ENCODE results near the gene HELB. TPM values are rescaled to one million over a fixed set of nuclear protein-coding genes. Genes with fewer than 3 reads are reported as not detected.
A peak's percentile ranks its signal among the peaks of the same experiment; 100 is the strongest.

The HELB gene
- total RNA-seq, 4 donors from 2014 or later: 1.3 to 5.0 (median 1.9) TPM

DNA sequence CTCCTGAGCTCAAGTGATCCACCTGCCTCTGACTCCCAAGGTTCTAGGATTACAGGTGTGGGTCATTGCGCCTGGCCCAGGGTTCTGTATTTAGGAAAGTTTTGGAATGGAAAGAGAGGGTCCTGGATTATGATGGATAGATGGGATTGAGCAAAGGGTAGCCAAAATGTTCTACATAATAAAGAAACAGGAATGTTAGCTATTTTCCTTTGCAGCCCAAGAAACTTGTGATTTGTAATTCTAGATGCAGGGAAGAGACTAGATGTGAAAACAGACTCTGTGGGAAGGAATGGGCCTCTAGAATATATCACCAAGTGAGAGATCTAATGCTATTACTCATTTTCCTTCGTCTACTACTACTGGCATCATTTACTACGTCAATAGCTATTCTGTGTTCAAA is 29.6 kb upstream of the HELB start:
- intact Hi-C loops (cut with DNase I): loop anchor here (10.0 kb wide), 1 partner anchor 132 kb away; no protein-coding TSS in a partner anchor
- H3K9me3 ChIP-seq: no peaks in the 10 kb centered on the region
- WGBS: 63% methylated on average over 3 of the region's 3 CpGs
- no peak for DNase-seq (ENCODE audit: extremely low spot score)
- TF ChIP-seq POLR2A (IDR thresholded peaks at IDR 0.05; ENCODE audit: low read depth): no peak
- no peak for TF ChIP-seq EP300 (IDR thresholded peaks at IDR 0.05)
- TF ChIP-seq, protein P1, sequence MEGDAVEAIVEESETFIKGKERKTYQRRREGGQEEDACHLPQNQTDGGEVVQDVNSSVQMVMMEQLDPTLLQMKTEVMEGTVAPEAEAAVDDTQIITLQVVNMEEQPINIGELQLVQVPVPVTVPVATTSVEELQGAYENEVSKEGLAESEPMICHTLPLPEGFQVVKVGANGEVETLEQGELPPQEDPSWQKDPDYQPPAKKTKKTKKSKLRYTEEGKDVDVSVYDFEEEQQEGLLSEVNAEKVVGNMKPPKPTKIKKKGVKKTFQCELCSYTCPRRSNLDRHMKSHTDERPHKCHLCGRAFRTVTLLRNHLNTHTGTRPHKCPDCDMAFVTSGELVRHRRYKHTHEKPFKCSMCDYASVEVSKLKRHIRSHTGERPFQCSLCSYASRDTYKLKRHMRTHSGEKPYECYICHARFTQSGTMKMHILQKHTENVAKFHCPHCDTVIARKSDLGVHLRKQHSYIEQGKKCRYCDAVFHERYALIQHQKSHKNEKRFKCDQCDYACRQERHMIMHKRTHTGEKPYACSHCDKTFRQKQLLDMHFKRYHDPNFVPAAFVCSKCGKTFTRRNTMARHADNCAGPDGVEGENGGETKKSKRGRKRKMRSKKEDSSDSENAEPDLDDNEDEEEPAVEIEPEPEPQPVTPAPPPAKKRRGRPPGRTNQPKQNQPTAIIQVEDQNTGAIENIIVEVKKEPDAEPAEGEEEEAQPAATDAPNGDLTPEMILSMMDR (IDR thresholded peaks at IDR 0.05): no peak
- TF ChIP-seq POLR2AphosphoS5 (IDR thresholded peaks at IDR 0.05): no peak
- H3K4me1 ChIP-seq: no peaks in the 10 kb centered on the region
- H3K27me3 ChIP-seq: peaks cover 0 to 3% (median 0%) of the 10 kb centered on the region in 4 donors
- no peak overlapping the region for H3K4me3 ChIP-seq
- H3K36me3 ChIP-seq: no peaks in the 10 kb centered on the region
- no peak overlapping the region for H3K27ac ChIP-seq (replicated peaks in 1 of 4)

DNA sequence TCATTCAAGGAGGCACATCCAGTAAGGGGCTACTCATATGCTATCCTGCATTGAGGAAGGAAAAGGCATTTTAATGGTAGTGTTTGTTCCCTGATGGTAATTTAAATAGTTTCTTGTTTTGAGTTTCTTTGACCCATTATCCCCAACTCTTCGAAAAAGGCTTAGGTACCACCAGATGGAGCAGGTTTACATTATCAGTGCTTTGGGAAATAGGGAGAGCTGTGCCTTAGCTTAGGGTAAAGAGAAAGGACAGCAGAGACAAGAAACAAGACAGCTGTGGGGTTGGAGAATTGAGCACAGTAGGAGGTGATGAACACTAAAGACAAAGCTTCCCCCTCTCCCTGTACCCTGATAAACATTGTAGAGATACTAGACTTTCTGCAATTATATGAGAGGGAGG is 29.1 kb upstream of the HELB start:
- Histone ChIP-seq H3K27ac (replicated peaks in 1 of 4) (no peak overlapping the region), H3K4me1 (no peaks in the 10 kb centered on the region), H3K9me3 (no peaks in the 10 kb centered on the region), H3K27me3 (peaks cover 0 to 3% (median 0%) of the 10 kb centered on the region in 4 donors), H3K4me3 (no peak overlapping the region), H3K36me3 (no peaks in the 10 kb centered on the region)
- TF ChIP-seq, protein P1 (IDR thresholded peaks at IDR 0.05): no peak
- no peak for TF ChIP-seq POLR2A (IDR thresholded peaks at IDR 0.05; ENCODE audit: low read depth)
- TF ChIP-seq POLR2AphosphoS5 (IDR thresholded peaks at IDR 0.05): no peak
- no peak for TF ChIP-seq EP300 (IDR thresholded peaks at IDR 0.05)
- intact Hi-C loops (cut with DNase I): loop anchor here (10.0 kb wide), 1 partner anchor 132 kb away; no protein-coding TSS in a partner anchor
- no peak for DNase-seq (ENCODE audit: extremely low spot score)
- WGBS: 79% methylated on average over 1 of the region's 1 CpG

DNA sequence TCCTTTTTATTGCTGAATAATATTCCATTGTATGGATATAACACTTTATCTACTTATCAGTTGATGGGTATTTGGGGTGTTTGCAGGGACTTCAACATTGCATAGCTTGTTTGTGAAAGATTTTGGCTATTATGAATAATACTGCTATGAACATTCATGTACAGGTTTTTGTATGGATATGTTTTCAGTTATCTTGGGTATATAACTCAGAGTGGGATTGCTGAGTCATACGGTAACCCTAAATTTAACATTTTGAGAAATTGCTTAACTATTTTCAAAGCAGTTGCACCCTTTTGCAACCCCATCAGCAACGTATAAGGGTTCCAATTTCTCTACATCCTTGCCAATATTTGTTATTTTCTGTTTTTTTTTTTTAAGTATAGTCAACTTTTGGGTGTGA is 27.3 kb upstream of the HELB start:
- no peak overlapping the region for H3K4me3 ChIP-seq
- no peak for TF ChIP-seq EP300 (IDR thresholded peaks at IDR 0.05)
- TF ChIP-seq, protein P1 (IDR thresholded peaks at IDR 0.05): no peak
- TF ChIP-seq POLR2AphosphoS5 (IDR thresholded peaks at IDR 0.05): no peak
- TF ChIP-seq POLR2A (IDR thresholded peaks at IDR 0.05; ENCODE audit: low read depth): no peak
- no peaks in the 10 kb centered on the region for H3K27me3 ChIP-seq
- H3K27ac ChIP-seq (replicated peaks in 1 of 4): no peak overlapping the region
- intact Hi-C loops (cut with DNase I): loop anchor here (10.0 kb wide), 1 partner anchor 130 kb away; no protein-coding TSS in a partner anchor
- H3K36me3 ChIP-seq: no peaks in the 10 kb centered on the region
- no peaks in the 10 kb centered on the region for H3K9me3 ChIP-seq
- WGBS: 78% methylated on average over 2 of the region's 2 CpGs
- no peak for DNase-seq (ENCODE audit: extremely low spot score)
- no peaks in the 10 kb centered on the region for H3K4me1 ChIP-seq

DNA sequence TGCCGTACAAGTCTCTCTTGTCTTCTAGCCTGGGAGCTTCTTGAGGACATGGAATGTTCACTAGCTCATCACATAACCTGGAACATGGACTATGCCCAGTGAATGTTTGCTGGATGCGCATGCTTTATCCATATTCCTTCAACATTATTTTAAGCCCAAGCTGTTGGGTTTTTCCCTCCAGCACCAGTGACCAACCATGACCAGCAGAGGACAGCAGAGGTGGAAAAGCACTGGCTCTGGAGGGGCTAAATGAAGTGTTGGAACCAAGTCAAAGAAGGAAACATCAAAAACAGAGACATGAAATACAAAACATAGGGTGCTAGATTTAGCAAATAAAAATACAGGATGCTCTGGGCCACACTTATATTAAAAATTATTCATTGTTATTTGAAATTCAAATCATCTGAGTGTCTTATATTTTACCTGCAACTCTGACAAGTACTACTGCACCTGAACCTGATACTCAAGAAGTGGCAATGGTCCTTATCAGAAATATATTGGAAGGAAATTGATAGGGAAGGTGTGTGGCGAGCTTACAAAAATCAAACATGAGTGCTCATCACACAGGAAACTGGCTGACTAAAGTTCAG is 23.1 kb upstream of the HELB start:
- Histone ChIP-seq H3K27ac (replicated peaks in 1 of 4) (no peak overlapping the region), H3K4me1 (no peaks in the 10 kb centered on the region), H3K9me3 (no peaks in the 10 kb centered on the region), H3K36me3 (no peaks in the 10 kb centered on the region), H3K27me3 (no peaks in the 10 kb centered on the region), H3K4me3 (no peak overlapping the region)
- intact Hi-C loops (cut with DNase I): loop anchor here (10.0 kb wide), 1 partner anchor 126 kb away; no protein-coding TSS in a partner anchor
- no peak for DNase-seq (ENCODE audit: extremely low spot score)
- WGBS: 66% methylated on average over 3 of the region's 3 CpGs
- no peak for TF ChIP-seq EP300 (IDR thresholded peaks at IDR 0.05)
- TF ChIP-seq POLR2A (IDR thresholded peaks at IDR 0.05; ENCODE audit: low read depth): no peak
- no peak for TF ChIP-seq POLR2AphosphoS5 (IDR thresholded peaks at IDR 0.05)
- TF ChIP-seq, protein P1 (IDR thresholded peaks at IDR 0.05): peak; percentile 9 to 35 (median 14)

All from esophagus muscularis mucosa (tissue), 4 donors.